Measurements from ENCODE around the gene FAM50A.

Gene FAM50A

DNA sequence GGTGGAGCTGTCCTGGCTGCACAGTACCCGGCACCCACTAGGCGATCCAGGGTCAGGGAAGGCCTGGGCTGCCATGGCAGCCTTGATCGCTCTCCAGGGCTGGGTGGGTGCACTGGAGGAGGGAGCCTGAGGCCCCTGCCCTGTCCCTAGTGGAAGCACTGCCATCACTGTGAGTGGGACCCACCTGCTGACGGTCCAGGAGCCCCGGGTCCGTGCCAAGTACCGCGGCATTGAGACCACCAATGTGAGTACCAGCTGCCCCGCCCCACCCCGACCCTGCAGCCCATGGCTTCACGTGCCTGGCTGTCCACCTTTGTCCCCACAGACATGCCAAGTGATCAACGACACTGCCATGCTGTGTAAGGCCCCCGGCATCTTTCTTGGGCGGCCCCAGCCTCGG is 23.0 kb downstream of the FAM50A start:
- no peak for DNase-seq

DNA sequence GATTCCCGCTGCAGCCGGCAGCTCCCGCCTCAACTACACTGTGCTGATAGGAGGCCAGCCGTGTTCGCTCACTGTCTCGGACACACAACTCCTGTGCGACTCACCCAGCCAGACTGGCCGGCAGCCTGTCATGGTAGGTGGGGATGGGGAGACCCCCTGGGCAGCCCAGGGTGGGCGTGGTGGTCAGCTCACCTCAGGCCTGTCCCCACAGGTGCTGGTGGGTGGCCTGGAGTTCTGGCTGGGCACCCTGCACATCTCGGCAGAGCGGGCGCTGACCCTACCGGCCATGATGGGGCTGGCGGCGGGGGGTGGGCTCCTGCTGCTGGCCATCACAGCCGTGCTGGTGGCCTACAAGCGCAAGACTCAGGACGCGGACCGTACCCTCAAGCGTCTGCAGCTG is 23.6 kb downstream of the FAM50A start:
- no peak for DNase-seq

DNA sequence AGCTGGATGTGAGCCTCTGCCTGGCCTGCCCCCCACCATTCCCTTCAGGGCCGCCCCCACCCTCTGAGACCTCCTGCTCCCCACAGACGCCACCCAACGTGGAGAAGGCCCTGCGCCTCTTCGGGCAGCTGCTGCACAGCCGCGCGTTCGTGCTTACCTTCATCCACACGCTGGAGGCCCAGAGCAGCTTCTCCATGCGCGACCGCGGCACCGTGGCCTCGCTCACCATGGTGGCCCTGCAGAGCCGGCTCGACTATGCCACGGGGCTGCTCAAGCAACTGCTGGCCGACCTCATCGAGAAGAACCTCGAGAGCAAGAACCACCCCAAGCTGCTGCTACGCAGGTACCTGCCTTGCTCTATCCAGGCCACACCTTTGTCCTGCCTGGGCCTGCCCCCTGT is 24.3 kb downstream of the FAM50A start:
- DNase-seq = no peak

DNA sequence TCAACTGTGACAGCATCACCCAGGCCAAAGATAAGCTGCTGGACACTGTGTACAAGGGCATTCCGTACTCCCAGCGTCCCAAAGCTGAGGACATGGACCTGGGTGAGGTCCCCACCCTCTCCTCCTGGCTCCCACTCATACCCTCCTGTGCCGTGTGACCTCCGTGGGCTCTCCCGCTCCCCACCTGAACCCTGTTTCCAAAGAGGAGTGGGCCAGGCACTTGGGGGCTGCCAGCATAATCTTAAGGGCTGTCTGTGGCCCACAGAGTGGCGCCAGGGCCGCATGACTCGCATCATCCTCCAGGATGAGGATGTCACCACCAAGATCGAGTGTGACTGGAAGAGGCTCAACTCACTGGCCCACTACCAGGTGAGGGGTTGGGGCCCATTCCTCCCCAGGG is 25.2 kb downstream of the FAM50A start:
- DNase-seq = no peak

DNA sequence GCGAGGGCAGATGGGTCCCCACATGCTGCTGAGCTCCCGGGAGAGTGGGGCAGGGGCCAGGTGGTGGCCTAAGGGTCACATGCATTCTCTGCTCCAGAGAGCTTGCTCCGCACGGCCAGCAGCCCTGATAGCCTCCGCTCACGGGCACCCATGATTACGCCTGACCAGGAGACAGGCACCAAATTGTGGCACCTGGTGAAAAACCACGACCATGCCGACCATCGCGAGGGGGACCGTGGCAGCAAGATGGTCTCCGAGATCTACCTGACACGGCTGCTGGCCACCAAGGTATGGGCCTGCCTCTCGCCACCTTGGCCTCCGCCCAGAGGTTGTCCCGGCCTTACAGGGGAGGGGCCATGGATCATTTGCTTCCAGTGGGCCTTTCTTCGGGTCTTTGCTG is 25.9 kb downstream of the FAM50A start:
- DNase-seq = no peak

DNA sequence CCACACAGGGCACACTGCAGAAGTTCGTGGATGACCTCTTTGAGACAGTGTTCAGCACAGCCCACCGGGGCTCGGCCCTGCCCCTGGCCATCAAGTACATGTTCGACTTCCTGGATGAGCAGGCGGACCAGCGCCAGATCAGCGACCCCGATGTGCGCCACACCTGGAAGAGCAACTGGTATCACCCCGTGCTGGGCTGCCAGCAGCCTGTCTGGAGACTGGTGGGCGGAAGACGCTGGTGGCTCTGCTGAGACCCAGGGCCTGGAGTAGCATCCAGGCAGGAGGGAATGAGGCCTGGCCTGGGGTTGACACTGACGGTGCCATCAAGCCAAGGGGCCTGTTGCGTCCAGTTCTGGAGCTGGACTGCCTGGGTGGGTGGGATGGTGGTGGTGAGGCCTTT is 26.5 kb downstream of the FAM50A start:
- DNase-seq = no peak

DNA sequence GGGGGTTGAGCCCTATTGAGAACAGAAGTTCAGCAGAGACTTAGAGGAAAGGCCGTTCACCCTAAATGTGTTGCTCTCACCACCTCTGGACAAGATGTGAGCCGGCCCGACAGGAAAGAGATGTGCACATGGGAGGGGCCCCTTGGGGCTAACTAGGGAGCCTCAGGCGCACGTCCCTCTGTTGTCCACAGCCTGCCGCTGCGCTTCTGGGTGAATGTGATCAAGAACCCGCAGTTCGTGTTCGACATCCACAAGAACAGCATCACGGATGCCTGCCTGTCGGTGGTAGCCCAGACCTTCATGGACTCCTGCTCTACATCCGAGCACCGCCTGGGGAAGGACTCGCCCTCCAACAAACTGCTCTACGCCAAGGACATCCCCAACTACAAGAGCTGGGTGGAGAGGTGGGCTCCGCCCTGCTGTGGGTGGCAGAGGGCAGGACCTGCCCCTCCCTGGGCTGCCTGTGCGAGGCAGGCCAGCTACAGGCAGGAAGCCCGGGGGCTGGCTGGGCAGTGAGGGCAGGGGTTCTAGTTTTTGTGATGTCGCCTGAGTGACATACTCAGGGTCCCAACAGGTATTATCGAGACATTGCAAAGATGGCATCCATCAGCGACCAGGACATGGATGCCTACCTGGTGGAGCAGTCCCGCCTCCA is 27.1 kb downstream of the FAM50A start:
- no peak for DNase-seq

DNA sequence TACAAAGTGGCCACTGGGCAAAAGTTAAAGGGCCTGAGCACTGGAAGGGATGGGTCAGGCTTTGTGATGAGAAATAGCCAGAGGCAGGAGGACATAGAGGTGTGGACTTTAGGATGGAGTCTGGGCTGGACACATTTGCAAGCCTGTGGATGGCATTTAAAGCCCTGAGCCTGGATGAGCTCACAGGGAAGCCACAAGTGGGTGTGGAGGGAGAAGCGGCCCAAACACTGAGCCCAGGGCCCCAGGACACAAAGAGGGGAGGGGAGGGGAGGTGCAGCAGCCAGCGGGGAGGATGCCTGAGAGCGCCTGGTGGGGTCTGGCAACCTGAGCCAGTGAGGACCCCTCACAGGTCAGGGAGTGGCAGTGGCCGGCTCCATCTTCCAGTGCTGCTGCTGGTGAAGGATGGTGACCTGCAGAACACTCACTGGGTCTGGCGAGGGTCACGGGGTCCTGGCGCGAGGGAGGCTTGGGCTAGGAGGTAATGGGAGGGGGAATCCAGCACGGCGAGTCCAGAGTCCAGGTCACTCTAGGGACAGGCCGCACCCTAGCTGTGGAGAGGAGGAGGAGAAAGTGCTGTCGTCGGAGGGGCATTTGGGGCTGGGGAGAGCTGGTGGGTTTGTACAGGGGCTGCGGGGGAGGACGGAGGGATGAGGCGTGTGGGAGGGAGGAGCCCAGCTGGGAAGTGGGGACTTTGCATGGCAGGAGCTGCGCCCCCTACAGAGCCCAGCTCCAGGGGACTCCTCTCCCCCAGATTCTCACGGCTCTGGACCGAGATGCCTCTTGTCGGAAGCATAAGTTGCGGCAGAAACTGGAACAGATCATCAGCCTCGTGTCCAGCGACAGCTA is 28.1 kb downstream of the FAM50A start:
- no peak for DNase-seq

DNA sequence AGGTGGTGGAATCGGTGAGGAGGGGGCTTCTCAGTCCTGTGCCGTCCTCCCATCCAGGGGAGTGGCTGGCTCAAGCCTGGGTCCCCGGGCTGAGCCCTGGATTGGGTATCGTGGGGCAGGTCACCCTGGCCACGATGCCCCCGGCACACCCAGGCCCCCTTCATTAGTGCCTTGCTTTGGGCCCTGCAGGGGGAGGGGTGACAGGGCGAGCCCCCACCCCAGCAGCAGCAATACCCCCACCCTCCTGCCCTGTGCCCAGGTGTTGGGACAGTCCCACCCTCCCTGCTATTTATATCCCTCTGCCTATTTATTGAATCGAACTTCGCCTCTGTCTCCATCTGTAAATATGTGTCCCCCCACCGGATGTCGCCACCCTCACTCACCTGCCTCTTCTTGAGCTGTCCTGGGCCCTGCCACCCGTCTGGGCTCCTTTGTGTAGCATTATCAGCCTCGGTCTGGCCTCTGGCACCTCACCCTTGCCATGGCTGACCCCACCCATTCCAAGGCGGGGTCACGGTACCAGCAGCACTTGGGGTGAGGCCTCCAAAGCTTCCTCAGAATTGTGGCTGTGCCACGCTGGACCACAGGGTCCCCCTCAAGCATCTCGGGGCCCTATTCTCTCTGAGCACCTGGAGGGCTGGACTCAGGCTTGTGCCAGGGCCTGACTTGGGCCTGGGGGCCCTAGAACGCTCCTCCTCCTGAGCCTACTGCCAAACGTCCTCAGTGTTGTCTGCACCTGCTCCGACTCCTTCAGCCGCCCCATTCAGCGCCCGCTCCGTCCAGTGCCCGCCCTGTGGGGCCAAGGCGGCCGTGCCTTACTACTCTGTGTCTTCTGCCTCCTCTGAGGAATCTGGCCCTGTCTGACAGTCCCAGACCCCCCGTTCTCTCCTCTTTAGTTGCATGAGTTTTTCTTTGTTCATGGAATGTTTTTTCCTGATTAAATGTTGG is 29.0 kb downstream of the FAM50A start:
- DNase-seq = no peak

DNA sequence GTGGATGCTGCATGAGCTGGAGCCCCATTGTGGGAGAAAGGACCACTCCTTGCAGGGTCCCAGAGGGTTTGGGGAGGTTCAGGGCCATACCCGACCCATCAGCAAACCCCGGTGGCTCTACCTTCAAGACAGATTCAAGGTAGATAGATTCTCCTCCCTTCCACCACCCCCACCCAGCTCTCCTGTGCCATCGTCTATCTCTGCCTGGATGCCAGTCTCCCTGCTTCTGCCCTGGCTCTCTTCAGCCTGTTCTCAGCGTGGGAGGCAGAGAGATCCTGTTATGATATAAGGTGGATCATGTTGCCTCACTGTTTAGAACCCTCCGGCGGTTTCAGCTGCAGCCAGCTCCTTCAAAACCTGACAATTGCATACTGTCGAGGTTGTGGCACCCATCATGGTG is 29.7 kb downstream of the FAM50A start:
- no peak for DNase-seq

DNA sequence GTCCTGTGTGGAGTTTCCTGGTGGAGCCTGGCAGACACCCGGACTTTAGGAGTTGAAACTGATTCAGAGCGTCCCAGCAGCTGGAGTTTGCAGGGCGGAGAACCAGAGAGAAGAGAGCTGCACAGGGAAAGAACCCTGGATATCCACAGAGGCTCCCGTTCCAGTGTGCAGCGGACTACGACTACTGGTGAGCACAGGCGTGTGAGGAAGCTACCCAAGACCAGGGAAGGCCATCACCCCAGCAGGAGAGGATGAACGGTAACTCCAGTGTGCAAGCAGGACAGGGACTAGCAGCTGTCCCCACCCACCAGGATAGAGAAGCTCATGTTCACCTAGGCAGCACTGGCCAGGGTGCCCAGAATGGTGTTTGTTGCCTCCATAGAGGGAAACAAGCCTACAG is 32.9 kb downstream of the FAM50A start:
- no peak for DNase-seq

DNA sequence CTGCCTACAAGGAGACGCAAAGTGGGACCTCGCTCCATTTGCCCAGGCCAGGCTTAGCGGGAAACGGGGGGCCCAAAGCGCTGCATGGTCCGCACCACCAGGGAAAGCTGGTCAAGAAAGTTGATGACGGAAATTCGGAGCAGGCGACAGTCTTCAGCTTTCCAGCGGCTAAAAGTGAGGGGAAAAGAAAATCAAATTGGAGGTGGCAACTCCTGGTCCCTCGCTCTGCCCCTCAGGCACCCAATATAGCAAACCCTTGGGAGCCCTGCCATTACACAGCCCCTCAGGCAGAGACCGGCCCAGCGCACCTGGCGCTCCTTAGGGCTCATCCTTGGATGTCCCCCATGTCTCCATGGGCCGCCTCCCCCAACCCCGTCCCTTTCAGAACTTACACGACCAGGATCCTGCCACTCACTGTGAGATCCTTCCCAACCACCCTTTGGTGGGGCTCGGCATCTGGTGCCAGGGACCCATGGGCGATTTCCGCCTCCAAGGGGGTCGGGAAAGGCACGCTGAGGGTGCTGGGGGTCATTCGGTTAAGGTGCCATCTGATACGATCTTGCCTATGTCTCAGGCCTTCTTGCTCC is 34.0 kb downstream of the FAM50A start:
- DNase-seq = no peak

DNA sequence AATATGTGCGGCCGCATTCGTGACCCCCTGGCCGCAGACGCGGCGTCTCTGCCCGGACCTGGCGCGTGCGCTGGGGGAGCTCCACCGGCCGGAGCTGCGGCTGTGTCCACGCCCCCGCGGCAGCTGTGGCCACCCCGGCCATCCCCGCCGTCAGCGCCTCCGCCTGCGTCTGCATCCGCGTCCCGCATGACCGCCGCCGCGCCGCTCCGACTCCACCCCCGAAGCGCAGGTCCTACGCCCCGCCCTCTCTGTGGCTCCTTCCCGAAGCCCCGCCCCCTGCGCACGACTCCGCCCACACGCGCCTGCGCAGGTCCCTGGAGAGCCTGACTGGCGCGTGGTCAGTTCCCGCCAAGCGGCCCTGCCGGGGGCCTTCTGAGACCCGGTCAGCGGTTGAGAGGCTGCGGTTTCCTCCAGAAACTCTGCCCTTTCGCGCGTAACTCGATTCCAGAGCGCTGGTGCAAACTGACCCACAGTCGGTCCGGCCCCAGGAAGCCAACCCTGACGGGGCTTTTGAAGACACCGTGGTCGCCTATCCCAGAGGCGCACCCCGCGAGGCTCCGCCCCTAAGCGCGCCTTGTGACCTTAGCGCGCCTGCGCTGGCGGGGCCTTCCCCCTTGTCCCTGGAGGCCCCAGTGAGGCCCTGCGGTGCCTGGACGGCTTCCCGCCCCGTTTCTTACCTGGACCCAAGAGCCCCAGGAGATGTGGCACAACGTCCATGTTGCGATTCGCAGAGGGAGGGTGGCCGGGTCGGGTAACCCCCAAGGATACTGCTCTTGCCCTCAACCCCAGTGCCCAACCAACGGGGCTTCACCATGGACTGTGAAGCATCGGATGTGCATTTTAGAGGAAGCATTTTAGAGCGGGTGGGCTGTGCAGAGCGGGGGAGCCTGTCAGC is 35.0 kb downstream of the FAM50A start, which contains the start of gene LAGE3:
Gene LAGE3 (minus strand): TSS at position 554 of the 895 bp plus-strand sequence. CDS start 366 bp downstream, at position 188.
- peak; percentile 95 for DNase-seq

DNA sequence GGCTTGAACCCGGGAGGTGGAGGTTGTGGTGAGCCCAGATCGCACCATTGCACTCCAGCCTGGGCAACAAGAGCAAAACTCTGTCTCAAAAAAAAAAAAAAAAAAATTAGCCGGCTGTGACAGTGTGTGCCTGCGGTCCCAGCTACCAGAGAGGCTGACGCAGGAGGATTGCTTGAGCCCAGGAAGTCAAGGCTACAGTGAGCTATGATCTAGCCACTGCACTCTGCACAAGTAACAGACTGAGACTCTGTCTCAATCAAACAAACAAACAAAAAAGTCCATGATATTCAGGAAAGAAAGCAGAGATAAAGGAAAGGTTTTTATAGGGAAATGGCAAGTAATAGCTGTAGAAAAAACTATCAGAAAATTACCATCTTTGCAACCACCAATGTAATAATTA is 37.3 kb downstream of the FAM50A start:
- no peak for DNase-seq

DNA sequence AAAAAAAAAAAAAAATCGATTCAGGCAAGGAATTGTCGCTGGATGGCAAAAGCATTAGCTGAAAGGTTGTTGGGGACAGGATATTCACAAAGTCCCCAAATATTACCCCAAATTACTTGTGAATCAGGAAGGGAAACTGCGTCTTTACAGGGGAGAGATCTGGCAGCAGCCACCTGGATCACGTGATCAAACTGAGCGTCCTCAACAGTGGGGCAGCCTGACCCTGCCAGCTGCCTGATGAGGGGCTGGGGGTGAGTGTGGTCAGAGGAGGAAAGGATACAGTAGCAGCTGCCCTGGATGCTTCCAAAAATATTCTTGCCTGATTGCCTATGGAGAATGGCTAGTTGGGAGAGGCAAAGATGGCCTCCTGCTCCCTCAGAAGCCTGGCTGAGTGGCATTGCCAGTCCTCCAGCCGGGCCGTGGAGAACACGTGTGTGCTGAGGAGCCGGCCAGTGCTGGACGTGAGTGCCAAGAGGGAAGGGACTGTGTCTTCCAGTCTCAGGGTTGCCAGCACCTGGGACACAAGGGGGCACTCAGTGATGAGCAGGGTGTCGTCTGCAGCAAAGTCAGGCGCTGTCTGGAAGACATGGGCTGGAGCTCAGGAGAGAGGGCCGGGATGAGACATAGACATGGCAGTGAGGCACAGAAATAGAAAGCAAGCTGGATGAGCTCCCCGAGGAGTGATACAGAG is 38.1 kb downstream of the FAM50A start:
- DNase-seq = no peak

DNA sequence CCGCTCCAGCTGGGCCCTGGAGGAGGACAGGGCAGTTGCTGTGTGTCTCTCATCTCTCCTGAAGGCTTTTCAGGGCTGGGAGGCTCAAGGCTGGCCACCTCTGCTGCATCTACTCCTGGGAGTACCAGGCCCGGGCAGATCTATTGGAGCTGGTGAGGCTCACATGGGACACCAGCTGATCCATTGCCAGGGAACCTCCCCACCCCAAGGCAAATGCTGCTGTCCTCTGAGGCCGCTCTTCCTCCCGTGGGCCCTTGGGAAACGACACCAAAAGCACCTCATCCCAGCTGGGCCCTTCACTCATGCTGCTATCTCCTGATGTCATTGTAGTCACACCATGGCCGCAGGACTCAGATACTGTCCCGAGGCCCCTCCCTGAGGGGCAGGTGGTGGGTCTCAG is 38.8 kb downstream of the FAM50A start:
- no peak for DNase-seq

DNA sequence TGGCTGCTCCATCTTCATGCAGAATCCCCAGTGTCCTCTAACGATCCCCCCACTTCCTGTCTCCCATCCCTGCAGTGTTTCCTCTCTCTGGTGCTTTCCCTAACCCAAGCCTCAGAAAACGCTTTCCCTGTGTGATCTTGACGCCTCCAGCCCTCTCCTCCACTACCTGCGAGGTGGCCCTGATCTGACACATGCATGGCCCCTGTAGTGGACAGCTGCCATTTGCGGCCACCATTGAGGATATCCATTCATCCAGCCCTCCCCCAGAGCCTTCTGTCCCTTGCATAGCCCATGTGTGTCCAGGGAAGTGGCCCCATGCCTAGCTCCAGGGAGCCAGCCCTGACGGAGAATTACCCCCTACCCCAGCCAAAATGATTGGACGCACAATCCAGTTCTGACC is 39.4 kb downstream of the FAM50A start:
- no peak for DNase-seq

DNA sequence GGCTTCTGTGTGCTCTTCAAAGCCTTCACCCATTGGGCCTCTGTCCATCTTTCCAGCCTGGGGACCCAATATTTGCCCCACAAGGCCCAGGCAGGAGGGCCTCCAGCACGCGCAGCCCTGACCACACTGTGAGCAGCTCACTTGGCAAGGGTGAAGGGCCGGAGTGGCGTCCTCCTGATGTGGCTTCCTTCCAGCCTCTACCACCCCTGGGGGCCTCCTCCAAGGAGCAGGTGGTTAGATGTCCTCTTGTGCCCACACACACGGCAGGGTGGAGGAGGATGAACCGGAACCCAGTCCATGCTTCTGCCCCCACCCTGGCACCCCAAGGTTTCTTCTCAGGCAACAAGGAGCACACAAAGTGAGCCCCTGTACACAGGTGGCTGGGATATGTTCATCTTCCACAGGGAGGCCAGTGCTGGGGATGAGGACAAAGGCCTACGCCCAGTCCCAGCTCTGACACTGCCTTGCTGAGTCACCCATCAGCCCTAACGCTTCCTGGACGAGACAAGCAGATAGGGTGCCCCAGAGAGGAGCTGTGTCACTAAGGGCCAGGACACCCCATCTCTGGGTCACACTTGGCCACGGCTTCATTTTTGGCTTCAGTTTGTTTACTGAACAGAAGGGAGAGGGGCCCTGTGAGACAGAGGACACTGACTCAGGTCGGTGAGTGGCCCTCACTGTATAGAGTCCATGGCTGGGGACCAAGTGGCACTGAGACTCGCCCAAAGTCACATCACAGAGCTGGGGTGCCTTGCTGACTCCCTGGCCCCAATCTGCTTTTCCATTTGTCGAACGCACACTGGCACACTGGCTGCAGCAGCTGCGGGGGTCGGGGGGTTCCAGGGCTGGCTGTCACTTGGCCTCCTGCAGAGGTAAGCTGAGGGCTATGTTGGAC is 40.6 kb downstream of the FAM50A start:
- DNase-seq = peak; percentile 23

DNA sequence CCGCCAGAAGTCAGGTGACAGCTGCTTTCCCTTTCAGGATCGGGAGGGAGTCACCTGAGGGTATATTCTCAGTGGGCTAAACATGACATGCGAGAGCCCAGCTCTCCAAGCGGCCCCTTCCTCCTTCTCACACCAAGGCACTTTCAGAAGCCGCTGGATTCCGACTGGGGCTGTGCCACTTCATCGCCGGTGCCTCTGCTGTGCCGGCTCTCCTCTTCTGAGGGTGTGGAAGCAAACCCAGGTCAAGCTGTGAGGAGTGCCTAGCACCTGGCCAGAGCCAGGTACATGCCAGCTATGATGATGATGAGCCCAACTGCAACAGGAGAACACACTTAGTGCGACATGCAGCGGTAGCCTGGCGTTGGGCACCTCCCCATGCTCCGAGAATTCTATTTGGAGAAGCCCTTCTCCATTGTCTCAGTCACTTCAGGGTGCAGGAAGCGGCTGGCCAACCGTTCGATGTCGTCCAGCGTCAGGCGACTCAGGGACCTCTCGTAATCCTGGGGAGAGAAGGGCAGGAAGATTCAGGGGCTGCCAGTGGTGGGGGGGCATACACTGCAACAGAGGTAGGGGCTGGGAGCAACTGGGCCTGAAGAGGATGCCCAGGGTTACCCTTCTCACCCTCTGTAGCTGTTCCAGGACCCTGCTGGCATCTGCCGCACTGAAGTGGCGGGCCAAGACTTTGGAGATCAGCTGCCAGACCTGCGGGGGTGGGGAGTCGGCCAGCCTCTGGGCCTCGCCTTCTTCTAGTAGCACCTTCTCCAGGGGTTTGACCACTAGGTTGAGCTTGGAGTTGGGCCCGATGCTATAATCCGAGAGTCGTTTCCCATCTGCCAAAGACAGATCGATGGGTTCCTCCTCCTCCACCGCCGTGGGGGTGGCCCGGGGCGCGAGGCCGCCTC is 41.5 kb downstream of the FAM50A start:
- no peak for DNase-seq

All from activated CD4-positive, alpha-beta T cell treated with anti-CD3 and anti-CD28 coated beads, Interleukin-2, Interleukin-6, amounts not matched to agents 100 ng/mL and 50 ng/mL, durations not matched to agents 16 hours and 8 hours (primary cell).